ENCODE measurements around the gene MAP3K6. TPM values are rescaled to one million over a fixed set of nuclear protein-coding genes. Genes with fewer than 3 reads are reported as not detected.

MAP3K6 gene, protein sequence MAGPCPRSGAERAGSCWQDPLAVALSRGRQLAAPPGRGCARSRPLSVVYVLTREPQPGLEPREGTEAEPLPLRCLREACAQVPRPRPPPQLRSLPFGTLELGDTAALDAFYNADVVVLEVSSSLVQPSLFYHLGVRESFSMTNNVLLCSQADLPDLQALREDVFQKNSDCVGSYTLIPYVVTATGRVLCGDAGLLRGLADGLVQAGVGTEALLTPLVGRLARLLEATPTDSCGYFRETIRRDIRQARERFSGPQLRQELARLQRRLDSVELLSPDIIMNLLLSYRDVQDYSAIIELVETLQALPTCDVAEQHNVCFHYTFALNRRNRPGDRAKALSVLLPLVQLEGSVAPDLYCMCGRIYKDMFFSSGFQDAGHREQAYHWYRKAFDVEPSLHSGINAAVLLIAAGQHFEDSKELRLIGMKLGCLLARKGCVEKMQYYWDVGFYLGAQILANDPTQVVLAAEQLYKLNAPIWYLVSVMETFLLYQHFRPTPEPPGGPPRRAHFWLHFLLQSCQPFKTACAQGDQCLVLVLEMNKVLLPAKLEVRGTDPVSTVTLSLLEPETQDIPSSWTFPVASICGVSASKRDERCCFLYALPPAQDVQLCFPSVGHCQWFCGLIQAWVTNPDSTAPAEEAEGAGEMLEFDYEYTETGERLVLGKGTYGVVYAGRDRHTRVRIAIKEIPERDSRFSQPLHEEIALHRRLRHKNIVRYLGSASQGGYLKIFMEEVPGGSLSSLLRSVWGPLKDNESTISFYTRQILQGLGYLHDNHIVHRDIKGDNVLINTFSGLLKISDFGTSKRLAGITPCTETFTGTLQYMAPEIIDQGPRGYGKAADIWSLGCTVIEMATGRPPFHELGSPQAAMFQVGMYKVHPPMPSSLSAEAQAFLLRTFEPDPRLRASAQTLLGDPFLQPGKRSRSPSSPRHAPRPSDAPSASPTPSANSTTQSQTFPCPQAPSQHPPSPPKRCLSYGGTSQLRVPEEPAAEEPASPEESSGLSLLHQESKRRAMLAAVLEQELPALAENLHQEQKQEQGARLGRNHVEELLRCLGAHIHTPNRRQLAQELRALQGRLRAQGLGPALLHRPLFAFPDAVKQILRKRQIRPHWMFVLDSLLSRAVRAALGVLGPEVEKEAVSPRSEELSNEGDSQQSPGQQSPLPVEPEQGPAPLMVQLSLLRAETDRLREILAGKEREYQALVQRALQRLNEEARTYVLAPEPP (N-terminal part only)
- total RNA-seq: 23.0 and 27.0 TPM in 2 replicates

DNA sequence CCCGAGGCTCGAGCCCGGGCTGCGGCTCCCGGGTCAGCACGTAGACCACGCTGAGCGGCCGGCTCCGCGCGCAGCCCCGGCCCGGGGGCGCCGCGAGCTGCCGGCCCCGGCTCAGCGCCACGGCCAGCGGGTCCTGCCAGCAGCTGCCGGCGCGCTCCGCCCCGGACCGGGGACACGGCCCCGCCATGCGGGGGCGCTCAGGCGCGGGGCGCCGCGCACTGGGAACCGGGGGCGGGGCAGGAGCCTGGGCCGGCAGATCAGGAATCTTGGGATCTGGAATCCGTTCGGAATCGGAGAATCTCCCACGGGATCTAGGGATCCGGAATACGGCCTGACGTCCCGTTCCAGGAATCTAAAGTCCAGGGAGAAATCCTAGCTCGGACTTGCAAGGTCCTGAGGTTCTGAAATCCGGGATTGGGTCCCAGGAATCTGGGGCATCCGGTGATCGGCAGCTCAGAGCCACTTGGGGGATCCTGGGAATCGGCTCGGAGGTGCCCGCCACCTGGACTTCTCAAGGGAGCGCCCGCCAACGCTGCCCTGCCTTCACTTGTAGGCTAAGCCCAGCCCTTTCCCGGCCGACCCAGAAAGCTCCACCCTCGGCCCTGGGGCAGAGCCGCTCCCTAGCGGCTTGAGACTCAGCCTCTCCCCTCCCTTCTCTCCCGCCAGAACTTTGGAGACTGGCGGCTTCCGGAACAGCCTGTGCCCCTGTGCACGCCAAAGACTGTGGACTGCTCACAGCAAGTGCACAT is at the start of gene MAP3K6:
TSS of gene MAP3K6 (minus strand) at position 551 of the 749 bp plus-strand sequence. CDS start at position 187, 364 bp downstream.

DNA sequence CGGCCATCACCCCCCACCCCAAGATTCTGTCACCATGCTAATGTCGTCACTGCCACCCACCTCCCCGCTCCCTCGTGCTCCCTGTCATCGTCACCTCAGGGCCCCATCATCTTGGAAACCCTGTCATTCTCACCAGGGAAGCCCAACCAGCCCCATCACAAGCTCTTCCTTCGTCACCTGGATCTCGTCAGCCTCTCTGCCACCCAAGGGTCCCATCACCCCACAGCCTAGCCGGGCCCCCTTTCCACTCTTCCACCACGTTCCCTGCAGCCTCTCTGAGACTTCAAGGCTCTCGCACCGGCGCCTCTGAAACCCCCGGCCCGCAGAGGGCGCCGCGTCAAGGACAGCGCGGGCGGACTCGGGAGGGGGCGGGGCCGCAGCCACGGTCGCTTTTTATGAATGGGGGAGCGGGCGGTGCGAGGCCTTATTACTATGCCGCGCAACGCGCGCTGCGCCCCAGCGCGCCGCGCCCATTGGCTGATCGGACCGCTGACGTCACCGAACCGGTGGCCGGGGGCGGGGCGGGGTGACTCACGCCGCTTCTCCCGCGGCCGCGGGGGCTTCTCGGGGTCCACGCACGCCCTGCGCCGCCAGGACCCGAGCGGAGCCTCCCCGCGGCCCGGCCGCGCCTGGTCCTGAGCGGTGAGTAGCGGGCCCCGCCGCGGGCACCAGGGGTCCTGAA is 25.5 kb upstream of the MAP3K6 start, which contains the start of gene GPR3:
TSS of gene GPR3 (plus strand) at position 527 of the 682 bp plus-strand sequence. CDS start 1,177 bp downstream, outside the sequence.

DNA sequence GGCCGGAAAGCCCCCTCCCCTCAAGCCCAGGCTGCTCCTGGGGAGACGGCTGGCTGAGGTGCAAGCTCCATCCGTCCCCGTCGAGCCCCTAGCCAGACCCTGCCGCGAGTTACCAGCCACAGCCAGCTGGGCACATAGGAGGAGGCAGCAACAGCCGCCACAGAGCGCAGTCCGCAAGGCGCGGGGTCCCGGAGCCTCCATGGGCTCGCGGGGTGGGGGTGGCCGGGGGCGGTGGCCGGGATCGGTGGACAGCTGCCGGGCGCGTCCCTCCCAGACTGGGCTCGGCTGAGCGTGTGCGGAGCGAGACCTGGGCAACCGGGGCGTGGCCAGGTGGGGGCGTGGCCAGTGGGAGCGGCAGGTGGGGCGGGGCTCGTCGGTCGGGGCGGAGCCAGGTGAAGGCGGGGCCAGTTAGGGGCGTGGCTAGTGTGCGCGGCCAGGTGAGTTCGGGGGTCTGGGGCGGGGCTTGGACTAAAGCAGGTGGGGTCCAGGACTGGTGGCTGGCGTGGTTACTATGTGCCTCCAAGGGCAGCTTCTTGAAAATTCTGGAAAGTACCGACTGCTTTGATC is 16.4 kb upstream of the MAP3K6 start, which contains the start of gene CD164L2:
TSS of gene CD164L2 (minus strand) at position 295 of the 567 bp plus-strand sequence. CDS start at position 201, 94 bp downstream.

DNA sequence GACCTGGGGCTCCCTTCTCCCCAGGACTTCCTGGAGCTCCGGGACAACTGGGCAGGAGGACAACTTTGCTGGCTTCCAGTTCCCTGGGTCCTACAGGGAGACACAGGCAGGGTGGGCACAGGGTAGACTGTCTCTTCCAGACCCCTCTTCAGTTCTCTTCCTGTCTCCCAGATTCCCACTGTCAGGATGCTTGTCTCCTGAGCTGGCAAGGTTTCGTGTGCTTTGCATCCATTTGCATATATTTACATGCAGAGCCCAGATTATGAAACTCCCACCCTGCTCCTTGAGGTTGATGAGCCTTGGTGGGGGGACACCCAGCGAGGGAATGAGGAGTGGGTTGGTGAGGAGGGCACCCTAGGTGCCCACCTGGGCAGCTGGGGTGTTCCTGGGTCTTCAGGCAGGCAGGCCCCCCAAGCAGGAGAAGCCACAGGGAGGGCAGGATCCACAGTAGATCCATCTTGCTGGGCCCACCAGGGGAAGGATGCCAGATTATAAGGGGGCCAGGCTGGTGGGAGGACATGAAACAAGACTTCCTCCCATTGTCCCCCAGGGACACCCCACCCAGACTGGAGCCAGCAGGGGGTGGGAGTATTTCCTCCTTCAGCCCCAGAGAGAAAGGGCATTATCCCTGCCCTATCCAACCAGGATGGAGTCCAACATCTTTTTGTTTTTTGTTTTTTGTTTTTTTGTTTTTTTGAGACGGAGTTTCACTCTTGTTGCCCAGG is 7.8 kb upstream of the MAP3K6 start, which contains the start of gene FCN3:
TSS of gene FCN3 (minus strand) at position 463 of the 725 bp plus-strand sequence. CDS start at position 457, 6 bp downstream.

DNA sequence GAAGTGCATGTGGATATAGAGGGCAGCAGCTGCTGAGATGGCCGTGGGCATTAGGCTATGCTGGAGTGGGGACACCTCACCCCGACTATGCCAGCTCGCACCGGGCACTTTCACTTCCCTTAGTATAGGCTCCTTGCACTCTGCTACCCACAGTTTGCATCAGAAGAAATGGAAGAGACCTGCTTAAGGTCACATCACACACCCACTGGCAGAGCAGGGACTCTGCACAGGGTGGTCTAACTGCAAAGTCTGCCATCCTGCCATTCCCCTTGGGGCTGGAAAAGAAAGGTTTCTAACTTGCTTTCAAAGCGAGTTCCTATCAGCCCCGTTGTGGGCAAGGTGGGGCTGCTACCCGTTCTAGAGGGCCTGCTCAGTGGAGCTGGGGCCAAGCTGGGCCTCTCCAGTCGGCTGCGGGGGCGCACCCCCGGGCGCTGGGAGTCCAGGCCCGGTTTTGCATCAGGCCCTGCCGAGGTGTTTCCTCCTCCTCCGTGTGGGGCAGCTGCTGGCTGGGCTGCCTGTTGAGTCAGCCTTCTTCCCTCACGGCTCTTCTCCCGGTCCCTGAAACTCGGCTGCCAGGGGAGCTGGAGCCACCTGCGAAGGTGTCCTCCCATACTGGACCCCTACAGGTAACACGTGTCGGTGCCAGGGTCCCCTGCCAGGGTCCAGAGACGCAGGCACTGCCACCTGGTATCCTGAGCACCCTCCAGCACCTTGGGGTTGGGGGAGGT is 25.1 kb downstream of the MAP3K6 start, which contains the start of gene SYTL1:
TSS of gene SYTL1 (plus strand) at position 498 of the 728 bp plus-strand sequence. CDS start 3,313 bp downstream, outside the sequence.

DNA sequence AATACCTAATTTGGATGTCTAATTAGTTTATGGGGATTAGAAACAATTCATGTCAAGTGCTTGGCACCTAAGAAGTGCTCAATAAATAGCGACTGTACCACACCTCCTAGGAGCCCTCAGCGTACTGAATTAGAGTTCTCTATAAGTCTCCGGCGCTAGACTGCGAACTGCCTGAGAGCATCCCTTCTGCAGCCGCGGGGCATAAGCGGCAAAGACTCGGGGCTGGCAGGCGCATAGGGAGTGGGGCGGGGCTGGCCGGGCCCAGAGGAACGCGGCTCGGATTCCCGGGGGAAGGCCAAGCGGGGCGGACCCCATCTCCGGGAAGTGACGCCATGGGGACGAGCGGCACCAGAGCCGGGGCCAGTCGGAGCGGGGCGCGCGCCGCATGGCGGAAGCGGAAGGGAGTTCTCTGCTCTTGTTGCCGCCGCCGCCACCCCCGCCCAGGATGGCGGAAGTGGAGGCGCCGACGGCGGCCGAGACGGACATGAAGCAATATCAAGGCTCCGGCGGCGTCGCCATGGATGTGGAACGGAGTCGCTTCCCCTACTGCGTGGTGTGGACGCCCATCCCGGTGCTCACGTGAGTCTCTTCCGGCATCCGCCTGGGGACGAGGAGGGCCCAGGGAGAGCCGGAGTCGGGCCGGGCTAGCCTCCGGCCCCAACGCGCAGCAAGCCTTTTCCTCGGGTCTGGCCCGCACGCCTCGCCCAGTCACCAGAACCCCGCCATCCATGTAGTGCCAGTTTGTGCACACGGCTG is 44.8 kb downstream of the MAP3K6 start, which contains the start of gene TMEM222:
TSS of gene TMEM222 (plus strand) at position 351 of the 756 bp plus-strand sequence. CDS start at position 386, 35 bp downstream.

Small RNAs within 50 kb of the gene (small RNA-seq; reads per million reads assigned to genes)
- not detected for gene RNU6-48P

Other genes starting within 250 kb of the MAP3K6 start
- 5.1 and 5.2 TPM in 2 replicates for gene SLC9A1, start 211.8 kb downstream of the MAP3K6 start, total RNA-seq
- 26.1 TPM in 2 replicates for gene WDTC1, start 132.3 kb downstream of the MAP3K6 start, total RNA-seq
- gene TMEM222, start 44.8 kb downstream of the MAP3K6 start, total RNA-seq: 26.3 and 27.8 TPM in 2 replicates
- 0.13 and 0.22 TPM in 2 replicates for gene SYTL1, start 24.9 kb downstream of the MAP3K6 start, total RNA-seq
- not detected in 2 replicates for gene FCN3, start 7.9 kb upstream of the MAP3K6 start, total RNA-seq
- not detected in 2 replicates for gene CD164L2, start 16.4 kb upstream of the MAP3K6 start, total RNA-seq
- under 0.01 and 0.11 TPM in 2 replicates for gene GPR3, start 25.7 kb upstream of the MAP3K6 start, total RNA-seq
- 28.6 and 30.1 TPM in 2 replicates for gene WASF2, start 123.2 kb upstream of the MAP3K6 start, total RNA-seq
- 14.0 and 14.3 TPM in 2 replicates for gene AHDC1, start 237.2 kb upstream of the MAP3K6 start, total RNA-seq